Measurements from ENCODE around the gene AOC2. TPM values are rescaled to one million over a fixed set of nuclear protein-coding genes. Genes with fewer than 3 reads are reported as not detected.

AOC2 gene
- total and polyA plus RNA-seq, 2 of the 13 experiments (the other 11 are each of a cell fraction or from before 2014, with no cell fraction given), result 1.2 to 3.3 TPM

- TF ChIP-seq YY1 (IDR thresholded peaks at IDR 0.05; ENCODE audit: insufficient read depth, insufficient replicate concordance, low read depth, low read length) (no peak), ATAD3A (CRISPR knock-in tag; IDR thresholded peaks at IDR 0.05) (no peak), PRDM15 (CRISPR knock-in tag; IDR thresholded peaks at IDR 0.05) (peak; percentile 52; the same call in 1 of the 2 replicates), CREM (IDR thresholded peaks at IDR 0.05) (0 out of 2 replicates have a peak, but pooled peaks have one; percentile 6), CREM (CRISPR knock-in tag; IDR thresholded peaks at IDR 0.05) (no peak), MAX (IDR thresholded peaks at IDR 0.05) (peak; percentile 78), POLR2AphosphoS5 (IDR thresholded peaks at IDR 0.05; ENCODE audit: low read depth, low read length) (no peak), TRIM22 (IDR thresholded peaks at IDR 0.05) (no peak), HMGXB4 (CRISPR knock-in tag; IDR thresholded peaks at IDR 0.05; ENCODE audit: borderline replicate concordance in 1 of 2, low read depth in 1 of 2) (no peak), NCOA5 (CRISPR knock-in tag; IDR thresholded peaks at IDR 0.05) (no peak), XBP1 (CRISPR knock-in tag; IDR thresholded peaks at IDR 0.05) (no peak), WIZ (CRISPR knock-in tag; IDR thresholded peaks at IDR 0.05) (no peak), ZNF33A (CRISPR knock-in tag; IDR thresholded peaks at IDR 0.05; ENCODE audit: borderline replicate concordance) (no peak), ARNT (IDR thresholded peaks at IDR 0.05) (no peak), HIVEP1 (CRISPR knock-in tag; IDR thresholded peaks at IDR 0.05) (peak; percentile 74; the same call in 1 of the 2 replicates), ZNF431 (CRISPR knock-in tag; IDR thresholded peaks at IDR 0.05; ENCODE audit: borderline replicate concordance, low read depth) (0 out of 2 replicates have a peak, but pooled peaks have one; percentile 18), SUZ12 (IDR thresholded peaks at IDR 0.05; ENCODE audit: low read depth, low read length) (no peak), ZNF207 (IDR thresholded peaks at IDR 0.05; ENCODE audit: borderline replicate concordance) (no peak), BORCS8-MEF2B (CRISPR knock-in tag; IDR thresholded peaks at IDR 0.05) (no peak), SMAD3 (CRISPR knock-in tag; IDR thresholded peaks at IDR 0.05) (no peak), MNT (IDR thresholded peaks at IDR 0.05) (peak; percentile 59; the same call in 1 of the 2 replicates), HOXA9 (CRISPR knock-in tag; IDR thresholded peaks at IDR 0.05; ENCODE audit: borderline replicate concordance) (no peak)
Measured at GRCh38 chr17:42878123-42878880, 33.9 kb downstream of the AOC2 start (continued).

Measured in HepG2 (cell line).